ELR (cell line): ENCODE measurements around the gene ANGPT4.
A peak's percentile ranks its signal among the peaks of the same experiment; 100 is the strongest.
"Not testable (repeated sequence)": the region's sequence is repeated elsewhere in the genome, so short reads cannot be mapped to it uniquely, and the experiment has no call there.

ENCODE experiments used
- DNase-seq: peaks from one replicate; pipeline ENCODE4 v3.0.0-alpha.2; 2015; ENCODE audit warnings: low read depth

ANGPT4 gene

GRCh38 chr20:844473-845225, 71.5 kb downstream of the ANGPT4 start:
- DNase-seq = peak; percentile 83

GRCh38 chr20:843912-844311, 72.2 kb downstream of the ANGPT4 start:
- DNase-seq = no peak

GRCh38 chr20:842547-842940, 73.6 kb downstream of the ANGPT4 start:
- no peak for DNase-seq

GRCh38 chr20:841568-842546, 74.3 kb downstream of the ANGPT4 start:
- no peak for DNase-seq

- no peak for DNase-seq
Measured at GRCh38 chr20:840858-841567, 75.1 kb downstream of the ANGPT4 start.

- no peak for DNase-seq
Measured at GRCh38 chr20:840503-840857, 75.7 kb downstream of the ANGPT4 start.

GRCh38 chr20:839626-840025, 76.5 kb downstream of the ANGPT4 start:
- DNase-seq = no peak

- no peak for DNase-seq
Measured at GRCh38 chr20:839015-839414, 77.1 kb downstream of the ANGPT4 start.

- no peak for DNase-seq
Measured at GRCh38 chr20:836190-836589, 79.9 kb downstream of the ANGPT4 start.

- no peak for DNase-seq
Measured at GRCh38 chr20:835608-836045, 80.5 kb downstream of the ANGPT4 start.

GRCh38 chr20:834151-834746, 81.9 kb downstream of the ANGPT4 start:
- no peak for DNase-seq

- DNase-seq = peak; percentile 95
Measured at GRCh38 chr20:833450-834150, 82.5 kb downstream of the ANGPT4 start, which contains the start of gene FAM110A. FAM110A (plus strand) TSS chr20:833715; CDS start chr20:844805, 11,090 bp downstream.

- no peak for DNase-seq
Measured at GRCh38 chr20:833121-833449, 83.0 kb downstream of the ANGPT4 start.

GRCh38 chr20:831956-832355, 84.2 kb downstream of the ANGPT4 start:
- DNase-seq = no peak

GRCh38 chr20:831251-831650, 84.9 kb downstream of the ANGPT4 start:
- DNase-seq = no peak

- DNase-seq = peak; percentile 74
Measured at GRCh38 chr20:830011-830521, 86.1 kb downstream of the ANGPT4 start.

- DNase-seq = peak; percentile 19
Measured at GRCh38 chr20:829551-829950, 86.6 kb downstream of the ANGPT4 start.

- no peak for DNase-seq
Measured at GRCh38 chr20:828987-829386, 87.1 kb downstream of the ANGPT4 start.

GRCh38 chr20:827981-828380, 88.2 kb downstream of the ANGPT4 start:
- DNase-seq = not testable (repeated sequence)

GRCh38 chr20:826695-827323, 89.3 kb downstream of the ANGPT4 start:
- no peak for DNase-seq
